ENCODE data around the gene CWF19L1. TPM values are rescaled to one million over a fixed set of nuclear protein-coding genes. Genes with fewer than 3 reads are reported as not detected.

CWF19L1 gene
- polyA plus RNA-seq (2011; rRNA removed) (30.2 and 33.6 TPM in 2 replicates), polyA plus RNA-seq (2017; fragmentation: RNase III; extraction: RNeasy Plus Mini Kit Qiagen cat#74134 plus additional on column Dnase treatment) (24.7 to 25.6 TPM (median 24.7 TPM) in 3 replicates), polyA minus RNA-seq (2011; rRNA and poly(A)+ RNA removed) (20.2 and 20.9 TPM in 2 replicates)
- 8.6 and 9.1 TPM in 2 replicates for polyA plus RNA-seq (2012; cell fraction: cytosol; rRNA removed)
- polyA plus RNA-seq (2012; cell fraction: nucleus; rRNA removed), result 9.7 and 18.8 TPM in 2 replicates

DNA sequence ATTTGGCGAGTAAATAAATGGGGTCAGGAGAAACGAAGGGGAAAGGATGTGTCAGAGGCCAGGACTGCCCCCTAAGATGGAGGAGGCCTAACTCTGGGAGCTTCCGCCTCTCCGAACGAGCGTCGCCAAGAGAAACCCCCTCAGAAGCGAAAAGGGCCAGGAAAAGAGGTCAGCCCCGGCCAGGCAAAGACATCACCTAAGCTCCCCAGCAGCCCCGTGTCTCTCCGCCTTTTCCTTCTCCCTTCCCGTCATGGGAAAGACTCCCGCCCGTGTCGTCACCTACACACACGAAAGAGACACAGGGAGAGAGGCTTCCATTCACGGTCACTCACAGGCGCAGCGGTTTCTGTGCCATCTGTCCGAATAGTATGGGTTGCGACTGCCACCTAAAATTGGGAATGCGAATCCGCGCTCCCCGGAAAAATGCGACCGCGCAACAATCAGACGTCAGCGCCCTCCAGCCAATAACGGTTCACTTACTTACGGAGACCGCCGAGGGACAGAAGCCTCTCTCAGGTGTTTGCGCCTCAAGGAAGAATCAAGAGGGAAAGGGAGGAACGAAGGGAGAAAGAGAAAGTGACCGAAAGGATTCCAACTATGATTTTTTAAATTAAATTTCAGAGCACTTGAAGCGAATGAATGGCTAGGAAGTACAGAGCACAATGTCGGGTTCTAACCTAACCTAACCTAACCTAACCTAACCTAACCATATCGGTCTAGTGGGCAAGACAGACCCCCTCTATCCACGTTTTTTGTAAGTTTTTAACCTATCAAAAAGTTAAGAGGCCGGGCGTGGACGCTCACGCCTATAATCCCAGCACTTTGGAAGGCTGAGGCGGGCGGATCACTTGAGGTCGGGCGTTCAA lies at the start of gene CWF19L1:
CWF19L1 (minus strand) TSS at position 400 of the 866 bp plus-strand sequence; CDS start at position 355, 45 bp downstream.
- Histone ChIP-seq H3K4me2 (peak within 1 kb of the TSS; percentile 86), H3K9me3 (no peaks in the 10 kb centered on the region), H3K4me1 (peaks cover 8% of the 10 kb centered on the region; the same call in 1 of the 3 replicates), H3K27ac (peak within 1 kb of the TSS; percentile 83 to 90), H3K4me3 (peak within 1 kb of the TSS; percentile 83)
- 1% methylated on average over 49 of the region's 49 CpGs for WGBS (ENCODE audit: missing lambda C conversion rate)
- no peak for FAIRE-seq
- CTCF ChIA-PET, result no interaction called here
- peak; percentile 77 to 92 for DNase-seq (ENCODE audit: low read depth in 1 of 2, low spot score in 1 of 2)
- POLR2A ChIA-PET, result interaction anchor here (0.9 kb wide), 1 partner anchor 19 kb away, joined by 3 read pairs; no protein-coding TSS in a partner anchor
- ATAC-seq, result peak; percentile 95 to 97
- TF ChIP-seq, protein P1, sequence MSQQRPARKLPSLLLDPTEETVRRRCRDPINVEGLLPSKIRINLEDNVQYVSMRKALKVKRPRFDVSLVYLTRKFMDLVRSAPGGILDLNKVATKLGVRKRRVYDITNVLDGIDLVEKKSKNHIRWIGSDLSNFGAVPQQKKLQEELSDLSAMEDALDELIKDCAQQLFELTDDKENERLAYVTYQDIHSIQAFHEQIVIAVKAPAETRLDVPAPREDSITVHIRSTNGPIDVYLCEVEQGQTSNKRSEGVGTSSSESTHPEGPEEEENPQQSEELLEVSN (IDR thresholded peaks at IDR 0.05; ENCODE audit: borderline replicate concordance, low read depth), result peak; percentile 59; the same call in 1 of the 2 replicates
- TF ChIP-seq HOXA7 (CRISPR knock-in tag; IDR thresholded peaks at IDR 0.05) (no peak), HMGXB4 (CRISPR knock-in tag; IDR thresholded peaks at IDR 0.05; ENCODE audit: borderline replicate concordance) (no peak), SMC3 (IDR thresholded peaks at IDR 0.05) (no peak), CBX2 (IDR thresholded peaks at IDR 0.05; ENCODE audit: borderline replicate concordance, low read depth) (no peak), HDAC2 (IDR thresholded peaks at IDR 0.05) (no peak), FOSL2 (IDR thresholded peaks at IDR 0.05) (no peak), FOSL2 (CRISPR knock-in tag; IDR thresholded peaks at IDR 0.05) (no peak), HOXB13 (CRISPR knock-in tag; IDR thresholded peaks at IDR 0.05; ENCODE audit: low read depth) (no peak), MAX (IDR thresholded peaks at IDR 0.05) (peak; percentile 65), CBX8 (IDR thresholded peaks at IDR 0.05) (no peak), KDM1A (IDR thresholded peaks at IDR 0.05; ENCODE audit: low read depth) (no peak), NFE2L2 (conservative IDR thresholded peaks at IDR 0.05; ENCODE audit: low read length) (no peak), ZC3H11A (IDR thresholded peaks at IDR 0.05) (no peak), JUNB (IDR thresholded peaks at IDR 0.05) (no peak), NPAS2 (CRISPR knock-in tag; IDR thresholded peaks at IDR 0.05; ENCODE audit: borderline replicate concordance) (no peak), POLR2A (IDR thresholded peaks at IDR 0.05; ENCODE audit: low read length) (peak; percentile 59), MAZ (IDR thresholded peaks at IDR 0.05; ENCODE audit: borderline replicate concordance, low read depth, low read length) (no peak), GATA3 (IDR thresholded peaks at IDR 0.05; ENCODE audit: borderline replicate concordance) (no peak), CHD2 (IDR thresholded peaks at IDR 0.05; ENCODE audit: low read length, partially characterized antibody) (peak; percentile 14), HOXB5 (CRISPR knock-in tag; IDR thresholded peaks at IDR 0.05) (no peak), BHLHE40 (IDR thresholded peaks at IDR 0.05; ENCODE audit: low read depth, low read length) (no peak), RCOR1 (IDR thresholded peaks at IDR 0.05; ENCODE audit: low read depth, low read length) (no peak), MYC (IDR thresholded peaks at IDR 0.05; ENCODE audit: borderline replicate concordance, low read length) (no peak), NR3C1 (IDR thresholded peaks at IDR 0.05) (no peak), PHF8 (IDR thresholded peaks at IDR 0.05; ENCODE audit: borderline replicate concordance, low read depth) (peak; percentile 13; the same call in 1 of the 2 replicates), FOSB (CRISPR knock-in tag; IDR thresholded peaks at IDR 0.05) (no peak), ZNF302 (CRISPR knock-in tag; IDR thresholded peaks at IDR 0.05) (no peak), JUN (IDR thresholded peaks at IDR 0.05) (peak; percentile 41 to 82; a peak in 3 of 5 replicates), ZSCAN20 (CRISPR knock-in tag; IDR thresholded peaks at IDR 0.05) (no peak)
- TF ChIP-seq, protein P2, sequence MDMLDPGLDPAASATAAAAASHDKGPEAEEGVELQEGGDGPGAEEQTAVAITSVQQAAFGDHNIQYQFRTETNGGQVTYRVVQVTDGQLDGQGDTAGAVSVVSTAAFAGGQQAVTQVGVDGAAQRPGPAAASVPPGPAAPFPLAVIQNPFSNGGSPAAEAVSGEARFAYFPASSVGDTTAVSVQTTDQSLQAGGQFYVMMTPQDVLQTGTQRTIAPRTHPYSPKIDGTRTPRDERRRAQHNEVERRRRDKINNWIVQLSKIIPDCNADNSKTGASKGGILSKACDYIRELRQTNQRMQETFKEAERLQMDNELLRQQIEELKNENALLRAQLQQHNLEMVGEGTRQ (IDR thresholded peaks at IDR 0.05), result no peak
- TF ChIP-seq, protein P3, sequence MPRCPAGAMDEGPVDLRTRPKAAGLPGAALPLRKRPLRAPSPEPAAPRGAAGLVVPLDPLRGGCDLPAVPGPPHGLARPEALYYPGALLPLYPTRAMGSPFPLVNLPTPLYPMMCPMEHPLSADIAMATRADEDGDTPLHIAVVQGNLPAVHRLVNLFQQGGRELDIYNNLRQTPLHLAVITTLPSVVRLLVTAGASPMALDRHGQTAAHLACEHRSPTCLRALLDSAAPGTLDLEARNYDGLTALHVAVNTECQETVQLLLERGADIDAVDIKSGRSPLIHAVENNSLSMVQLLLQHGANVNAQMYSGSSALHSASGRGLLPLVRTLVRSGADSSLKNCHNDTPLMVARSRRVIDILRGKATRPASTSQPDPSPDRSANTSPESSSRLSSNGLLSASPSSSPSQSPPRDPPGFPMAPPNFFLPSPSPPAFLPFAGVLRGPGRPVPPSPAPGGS (IDR thresholded peaks at IDR 0.05), result peak; percentile 40; the same call in 1 of the 3 replicates
- TF ChIP-seq, protein P4, sequence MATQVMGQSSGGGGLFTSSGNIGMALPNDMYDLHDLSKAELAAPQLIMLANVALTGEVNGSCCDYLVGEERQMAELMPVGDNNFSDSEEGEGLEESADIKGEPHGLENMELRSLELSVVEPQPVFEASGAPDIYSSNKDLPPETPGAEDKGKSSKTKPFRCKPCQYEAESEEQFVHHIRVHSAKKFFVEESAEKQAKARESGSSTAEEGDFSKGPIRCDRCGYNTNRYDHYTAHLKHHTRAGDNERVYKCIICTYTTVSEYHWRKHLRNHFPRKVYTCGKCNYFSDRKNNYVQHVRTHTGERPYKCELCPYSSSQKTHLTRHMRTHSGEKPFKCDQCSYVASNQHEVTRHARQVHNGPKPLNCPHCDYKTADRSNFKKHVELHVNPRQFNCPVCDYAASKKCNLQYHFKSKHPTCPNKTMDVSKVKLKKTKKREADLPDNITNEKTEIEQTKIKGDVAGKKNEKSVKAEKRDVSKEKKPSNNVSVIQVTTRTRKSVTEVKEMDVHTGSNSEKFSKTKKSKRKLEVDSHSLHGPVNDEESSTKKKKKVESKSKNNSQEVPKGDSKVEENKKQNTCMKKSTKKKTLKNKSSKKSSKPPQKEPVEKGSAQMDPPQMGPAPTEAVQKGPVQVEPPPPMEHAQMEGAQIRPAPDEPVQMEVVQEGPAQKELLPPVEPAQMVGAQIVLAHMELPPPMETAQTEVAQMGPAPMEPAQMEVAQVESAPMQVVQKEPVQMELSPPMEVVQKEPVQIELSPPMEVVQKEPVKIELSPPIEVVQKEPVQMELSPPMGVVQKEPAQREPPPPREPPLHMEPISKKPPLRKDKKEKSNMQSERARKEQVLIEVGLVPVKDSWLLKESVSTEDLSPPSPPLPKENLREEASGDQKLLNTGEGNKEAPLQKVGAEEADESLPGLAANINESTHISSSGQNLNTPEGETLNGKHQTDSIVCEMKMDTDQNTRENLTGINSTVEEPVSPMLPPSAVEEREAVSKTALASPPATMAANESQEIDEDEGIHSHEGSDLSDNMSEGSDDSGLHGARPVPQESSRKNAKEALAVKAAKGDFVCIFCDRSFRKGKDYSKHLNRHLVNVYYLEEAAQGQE (IDR thresholded peaks at IDR 0.05), result peak; percentile 29; the same call in 1 of the 2 replicates

All from A549 (cell line).